ENCODE results near the gene FRMD4A. TPM values are rescaled to one million over a fixed set of nuclear protein-coding genes. Genes with fewer than 3 reads are reported as not detected.

FRMD4A gene
- total RNA-seq, 4 donors from 2014 or later = 4.4 to 7.1 (median 5.2) TPM

DNA sequence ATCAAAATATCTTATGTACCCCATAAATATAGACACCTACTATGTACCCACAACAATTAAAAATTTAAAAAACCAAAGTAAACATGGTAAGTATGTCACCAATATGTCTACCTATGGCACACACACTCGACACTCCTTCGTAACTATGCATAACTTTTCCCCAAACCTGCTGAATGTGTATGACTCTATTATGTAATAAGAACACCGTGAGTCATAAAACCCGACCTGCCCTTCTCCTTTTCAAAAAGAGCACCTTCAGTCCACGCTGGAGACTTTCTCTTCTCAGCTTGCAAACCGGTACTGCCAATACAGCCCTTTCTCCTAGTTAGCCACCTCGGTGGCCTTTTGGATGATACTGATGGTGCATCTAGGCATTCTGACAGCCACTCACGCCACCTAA lies 557.7 kb downstream of the FRMD4A start:
- Histone ChIP-seq H3K27me3 (no peaks in the 10 kb centered on the region), H3K36me3 (no peaks in the 10 kb centered on the region), H3K4me1 (peaks cover 4 to 8% of the 10 kb centered on the region in 2 donors), H3K27ac (no peak overlapping the region), H3K4me3 (no peak overlapping the region), H3K9me3 (no peaks in the 10 kb centered on the region)
- ATAC-seq = no peak
- intact Hi-C loops (cut with DNase I; ENCODE audit: low total_unique reads) (no loop called here), in situ Hi-C loops (cut with MboI; ENCODE audit: low sequenced_read_pairs in 4 of 4) (loop anchor here in 1 of 4 donors (10.0 kb wide), 1 partner anchor 118 kb away; no protein-coding TSS in a partner anchor)
- no peak for TF ChIP-seq POLR2A (IDR thresholded peaks at IDR 0.05)
- TF ChIP-seq, protein P1, sequence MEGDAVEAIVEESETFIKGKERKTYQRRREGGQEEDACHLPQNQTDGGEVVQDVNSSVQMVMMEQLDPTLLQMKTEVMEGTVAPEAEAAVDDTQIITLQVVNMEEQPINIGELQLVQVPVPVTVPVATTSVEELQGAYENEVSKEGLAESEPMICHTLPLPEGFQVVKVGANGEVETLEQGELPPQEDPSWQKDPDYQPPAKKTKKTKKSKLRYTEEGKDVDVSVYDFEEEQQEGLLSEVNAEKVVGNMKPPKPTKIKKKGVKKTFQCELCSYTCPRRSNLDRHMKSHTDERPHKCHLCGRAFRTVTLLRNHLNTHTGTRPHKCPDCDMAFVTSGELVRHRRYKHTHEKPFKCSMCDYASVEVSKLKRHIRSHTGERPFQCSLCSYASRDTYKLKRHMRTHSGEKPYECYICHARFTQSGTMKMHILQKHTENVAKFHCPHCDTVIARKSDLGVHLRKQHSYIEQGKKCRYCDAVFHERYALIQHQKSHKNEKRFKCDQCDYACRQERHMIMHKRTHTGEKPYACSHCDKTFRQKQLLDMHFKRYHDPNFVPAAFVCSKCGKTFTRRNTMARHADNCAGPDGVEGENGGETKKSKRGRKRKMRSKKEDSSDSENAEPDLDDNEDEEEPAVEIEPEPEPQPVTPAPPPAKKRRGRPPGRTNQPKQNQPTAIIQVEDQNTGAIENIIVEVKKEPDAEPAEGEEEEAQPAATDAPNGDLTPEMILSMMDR (IDR thresholded peaks at IDR 0.05 in 4 of 5, conservative IDR thresholded peaks at IDR 0.05 in 1 of 5) = no peak
- no peak for DNase-seq

DNA sequence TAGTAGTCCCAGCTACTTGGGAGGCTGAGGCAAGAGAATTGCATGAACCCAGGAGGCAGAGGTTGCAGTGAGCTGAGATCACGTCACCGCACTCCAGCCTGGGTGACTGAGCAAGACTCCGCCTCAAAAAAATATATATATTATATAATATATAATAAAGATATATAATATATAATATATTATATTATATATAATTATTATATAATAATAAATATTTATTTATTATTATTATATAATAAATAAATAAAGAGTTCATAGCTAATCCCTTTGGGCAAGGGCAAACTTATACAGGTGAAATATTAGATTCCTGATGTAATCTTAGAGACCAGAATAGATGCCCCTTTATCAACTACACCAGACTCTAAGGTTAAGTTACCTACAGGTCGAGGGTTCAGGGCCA lies 558.7 kb downstream of the FRMD4A start:
- H3K4me3 ChIP-seq = no peak overlapping the region
- ATAC-seq = no peak
- intact Hi-C loops (cut with DNase I; ENCODE audit: low total_unique reads) (no loop called here), in situ Hi-C loops (cut with MboI; ENCODE audit: low sequenced_read_pairs in 4 of 4) (loop anchor here in 1 of 4 donors (10.0 kb wide), 1 partner anchor 117 kb away; no protein-coding TSS in a partner anchor)
- H3K4me1 ChIP-seq = peaks cover 4 to 8% of the 10 kb centered on the region in 2 donors
- no peak for DNase-seq
- TF ChIP-seq, protein P1 (IDR thresholded peaks at IDR 0.05 in 4 of 5, conservative IDR thresholded peaks at IDR 0.05 in 1 of 5) = no peak
- no peaks in the 10 kb centered on the region for H3K36me3 ChIP-seq
- H3K27ac ChIP-seq = no peak overlapping the region
- no peaks in the 10 kb centered on the region for H3K27me3 ChIP-seq
- H3K9me3 ChIP-seq = no peaks in the 10 kb centered on the region

DNA sequence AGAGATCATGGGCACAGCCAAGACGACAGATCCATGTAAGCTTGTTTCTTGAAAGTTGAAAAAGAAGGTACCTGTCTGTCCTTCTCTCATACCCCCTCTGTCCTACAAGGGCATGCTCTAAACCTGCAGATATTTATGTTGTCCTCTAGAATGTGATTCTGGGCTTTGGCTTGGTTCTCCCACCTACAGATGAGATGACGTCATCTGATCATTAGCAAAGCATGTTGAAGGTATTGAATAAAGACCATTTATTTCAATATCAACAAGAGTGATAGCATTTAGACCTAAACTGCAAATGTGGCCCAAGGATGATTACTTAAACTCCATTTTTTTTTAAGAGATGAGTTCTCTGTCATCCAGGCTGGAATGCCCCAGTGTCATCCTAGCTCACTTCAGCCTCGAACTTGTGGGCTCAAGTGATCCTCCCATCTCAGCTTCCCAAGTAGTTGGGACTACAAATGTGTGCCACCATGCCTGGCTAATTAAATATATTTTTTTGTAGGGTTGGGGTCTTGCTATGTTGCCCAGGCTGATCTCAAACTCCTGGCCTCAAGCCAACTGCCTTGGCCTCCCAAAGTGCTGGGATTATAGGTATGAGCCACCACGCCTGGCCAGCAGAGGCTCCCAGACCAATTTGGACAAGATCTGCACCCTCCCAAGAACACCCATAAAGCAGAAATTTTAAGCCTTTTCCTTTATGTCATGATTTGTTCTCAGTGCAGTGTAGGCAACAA lies 559.8 kb downstream of the FRMD4A start:
- DNase-seq = no peak
- intact Hi-C loops (cut with DNase I; ENCODE audit: low total_unique reads) (no loop called here), in situ Hi-C loops (cut with MboI; ENCODE audit: low sequenced_read_pairs in 4 of 4) (loop anchor here in 1 of 4 donors (10.0 kb wide), 1 partner anchor 116 kb away; no protein-coding TSS in a partner anchor)
- ATAC-seq = no peak
- H3K4me3 ChIP-seq = no peak overlapping the region
- no peaks in the 10 kb centered on the region for H3K9me3 ChIP-seq
- peaks cover 4 to 8% of the 10 kb centered on the region in 2 donors for H3K4me1 ChIP-seq
- no peaks in the 10 kb centered on the region for H3K27me3 ChIP-seq
- no peaks in the 10 kb centered on the region for H3K36me3 ChIP-seq
- no peak for TF ChIP-seq POLR2A (IDR thresholded peaks at IDR 0.05)
- TF ChIP-seq, protein P1 (IDR thresholded peaks at IDR 0.05 in 4 of 5, conservative IDR thresholded peaks at IDR 0.05 in 1 of 5) = no peak
- H3K27ac ChIP-seq = no peak overlapping the region

DNA sequence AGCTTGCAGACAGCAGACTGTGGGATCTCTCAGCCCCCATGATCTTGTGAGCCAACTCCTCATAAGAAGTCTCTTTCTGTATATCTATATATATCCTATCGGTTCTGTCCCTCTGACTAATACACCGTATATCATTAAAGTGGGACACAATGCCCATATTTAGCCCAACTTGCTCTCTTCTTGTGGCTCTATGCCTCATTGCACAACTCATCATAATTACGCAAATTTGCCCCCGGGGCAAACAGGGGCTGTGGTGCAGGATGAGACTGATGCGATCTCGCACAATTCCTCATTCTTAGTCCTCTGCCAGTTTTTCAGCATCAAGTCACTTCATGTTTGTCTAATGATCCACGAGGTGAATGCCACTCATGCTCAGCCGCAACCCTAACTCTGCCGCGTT lies 560.8 kb downstream of the FRMD4A start:
- ATAC-seq (no peak), DNase-seq (no peak)
- no peaks in the 10 kb centered on the region for H3K9me3 ChIP-seq
- no peaks in the 10 kb centered on the region for H3K36me3 ChIP-seq
- H3K4me1 ChIP-seq = peaks cover 4 to 8% of the 10 kb centered on the region in 2 donors
- intact Hi-C loops (cut with DNase I; ENCODE audit: low total_unique reads) (no loop called here), in situ Hi-C loops (cut with MboI; ENCODE audit: low sequenced_read_pairs in 4 of 4) (loop anchor here in 1 of 4 donors (10.0 kb wide), 1 partner anchor 115 kb away; no protein-coding TSS in a partner anchor)
- no peak for TF ChIP-seq POLR2A (IDR thresholded peaks at IDR 0.05)
- TF ChIP-seq, protein P1 (IDR thresholded peaks at IDR 0.05 in 4 of 5, conservative IDR thresholded peaks at IDR 0.05 in 1 of 5) = no peak
- no peak overlapping the region for H3K27ac ChIP-seq
- H3K4me3 ChIP-seq = no peak overlapping the region
- H3K27me3 ChIP-seq = no peaks in the 10 kb centered on the region
